ENCODE data around the gene PRSS22.

PRSS22 gene

GRCh38 chr16:2816751-2817339 is 41.1 kb downstream of the PRSS22 start, which contains the start of gene PRSS21:
PRSS21 (plus strand) TSS chr16:2817237; CDS start chr16:2817269, 32 bp downstream.
- no peak for DNase-seq (ENCODE audit: low spot score)

DNA sequence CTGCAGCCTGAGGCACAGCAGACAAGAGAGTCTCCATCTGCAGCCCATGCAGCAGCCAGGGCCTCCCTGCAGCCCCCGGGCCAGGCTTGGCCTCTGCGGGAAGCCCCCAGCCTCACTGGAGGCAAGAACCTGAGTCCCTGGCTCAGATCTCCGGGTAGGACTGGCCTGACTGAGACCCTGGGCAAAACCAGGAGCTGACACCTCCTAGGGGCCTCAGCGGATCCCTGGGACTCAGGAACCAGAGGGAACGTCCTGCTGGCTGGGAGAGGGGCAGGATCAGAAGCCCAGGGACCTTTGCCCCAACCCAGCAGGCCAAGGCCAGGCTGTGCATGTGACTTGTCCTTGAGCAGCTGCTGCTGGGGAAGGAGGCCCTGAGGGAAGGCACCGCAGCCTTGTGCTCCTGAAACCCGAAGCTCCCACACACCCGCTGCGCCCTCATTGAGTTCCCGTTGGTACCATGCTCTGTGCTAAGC is 42.6 kb downstream of the PRSS22 start:
- DNase-seq (ENCODE audit: low spot score), result peak; percentile 32

DNA sequence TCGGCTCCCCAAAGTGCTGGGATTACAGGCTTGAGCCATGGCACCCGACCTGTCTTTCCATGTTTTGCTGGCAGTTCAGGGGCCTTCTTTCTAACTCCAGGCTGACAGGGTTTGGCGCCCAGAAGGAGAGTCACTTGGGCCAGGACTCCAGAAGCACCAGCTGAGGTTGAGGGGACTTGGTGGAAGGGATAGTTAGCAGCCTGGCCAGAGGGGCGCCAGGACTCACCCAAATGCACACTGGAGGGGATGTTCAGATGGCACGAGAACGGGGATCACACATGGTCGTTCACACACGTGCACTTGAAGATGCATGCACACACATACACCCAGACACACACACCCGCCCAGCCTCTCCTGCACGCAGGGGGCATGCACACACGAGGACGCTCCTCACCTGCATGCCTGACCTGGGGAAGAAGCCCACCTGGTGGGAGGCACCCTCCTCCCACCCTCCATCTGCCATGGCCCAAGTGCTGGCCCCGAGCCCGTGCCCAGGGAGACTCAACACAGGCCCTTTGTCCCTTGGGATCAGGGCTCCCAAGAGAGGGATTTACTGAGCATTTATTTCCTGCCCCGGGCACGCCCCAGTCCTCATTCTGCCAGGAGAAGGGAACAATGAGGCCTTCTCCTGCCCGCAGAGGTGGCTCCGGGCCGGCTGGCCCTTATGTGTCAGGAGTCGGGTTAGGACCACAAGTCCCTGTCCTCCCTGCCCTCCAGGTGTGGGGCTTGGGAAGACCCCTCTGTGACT is 43.2 kb downstream of the PRSS22 start:
- no peak for DNase-seq (ENCODE audit: low spot score)

DNA sequence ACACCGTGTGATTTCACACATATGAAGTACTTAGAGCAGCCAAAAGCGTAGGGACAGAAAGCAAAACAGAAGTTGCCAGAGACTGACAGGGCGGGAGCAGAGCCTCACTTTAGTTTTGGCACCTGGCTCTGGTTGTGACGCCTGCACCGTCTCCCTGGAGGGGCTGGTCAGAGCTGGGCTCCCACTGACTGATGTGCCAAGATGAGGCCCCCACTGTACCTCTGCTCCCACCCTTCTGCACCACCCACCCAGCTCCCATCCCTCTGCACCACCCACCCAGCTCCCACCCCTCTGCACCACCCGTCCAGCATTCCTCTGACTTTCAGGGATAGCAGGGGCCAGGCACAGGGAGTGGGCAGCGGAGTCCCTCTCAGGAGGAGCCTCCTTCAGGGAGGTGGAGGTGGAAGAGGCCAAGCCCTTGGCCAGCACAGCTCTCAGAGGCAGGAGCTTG is 44.2 kb downstream of the PRSS22 start:
- DNase-seq (ENCODE audit: low spot score), result no peak

GRCh38 chr16:2811703-2812471 is 46.1 kb downstream of the PRSS22 start:
- no peak for DNase-seq (ENCODE audit: low spot score)

DNA sequence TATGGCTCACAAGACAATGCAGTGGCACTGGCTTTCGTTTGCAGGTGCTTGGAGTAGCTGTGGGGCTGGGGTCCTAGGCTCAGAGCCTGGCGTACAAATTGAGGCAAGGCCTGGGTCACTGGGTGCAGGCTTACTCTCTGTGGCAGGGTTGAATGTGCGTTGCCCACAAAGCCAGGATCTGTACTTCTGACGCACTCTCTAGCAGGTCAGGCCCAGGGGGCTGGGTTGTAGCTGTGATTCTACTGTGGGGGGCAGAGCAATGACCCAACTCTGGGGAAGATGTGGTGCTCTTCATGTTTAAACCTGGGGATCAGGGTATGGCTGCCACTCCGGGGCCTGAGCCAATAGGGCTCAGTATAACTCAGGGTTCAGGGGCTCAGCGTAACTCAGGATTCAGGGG is 47.3 kb downstream of the PRSS22 start:
- DNase-seq (ENCODE audit: low spot score), result no peak

GRCh38 chr16:2809149-2809760 is 48.7 kb downstream of the PRSS22 start:
- no peak for DNase-seq (ENCODE audit: low spot score)

DNA sequence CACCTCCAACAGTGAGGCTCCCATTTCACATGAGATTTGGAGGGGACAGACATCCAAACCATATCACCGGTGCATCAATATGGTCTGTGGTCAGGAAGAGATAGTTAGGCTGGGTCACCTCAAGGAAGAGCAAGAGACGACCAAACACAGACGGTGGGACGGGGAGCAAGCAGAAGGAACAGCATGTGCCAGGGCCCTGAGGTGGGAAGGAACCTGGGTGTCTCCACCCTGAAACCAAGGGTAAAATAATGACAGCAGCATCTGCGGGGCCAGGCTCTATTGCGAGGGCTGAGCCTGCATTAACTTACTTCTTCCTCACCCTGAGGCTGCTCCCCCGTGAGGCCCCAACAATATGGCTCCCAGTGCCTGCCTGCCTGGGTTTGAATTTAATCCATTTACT is 49.8 kb downstream of the PRSS22 start:
- DNase-seq (ENCODE audit: low spot score), result no peak

- DNase-seq (ENCODE audit: low spot score), result no peak
Observed at GRCh38 chr16:2806286-2806685, 51.7 kb downstream of the PRSS22 start.

DNA sequence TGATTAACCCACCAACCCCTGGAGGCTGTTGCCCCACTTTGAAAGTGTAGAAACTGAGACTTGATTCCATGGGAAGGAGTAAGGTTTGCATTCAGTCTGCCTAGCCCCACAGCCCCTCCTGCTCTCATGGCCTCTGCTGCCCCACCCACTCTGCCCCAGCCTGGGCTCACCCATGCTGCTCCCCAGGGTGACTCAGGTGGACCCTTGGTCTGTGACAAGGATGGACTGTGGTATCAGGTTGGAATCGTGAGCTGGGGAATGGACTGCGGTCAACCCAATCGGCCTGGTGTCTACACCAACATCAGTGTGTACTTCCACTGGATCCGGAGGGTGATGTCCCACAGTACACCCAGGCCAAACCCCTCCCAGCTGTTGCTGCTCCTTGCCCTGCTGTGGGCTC is 53.2 kb downstream of the PRSS22 start:
- DNase-seq (ENCODE audit: low spot score), result no peak

- no peak for DNase-seq (ENCODE audit: low spot score)
Observed at GRCh38 chr16:2803545-2804195, 54.3 kb downstream of the PRSS22 start.
